Pulmonary artery endothelial cell (primary cell): ENCODE measurements around the gene RNF26. TPM values are rescaled to one million over a fixed set of nuclear protein-coding genes. Genes with fewer than 3 reads are reported as not detected.

Source experiments
- DNase-seq: peaks from one replicate; pipeline ENCODE4 v3.0.0-alpha.2; 2011; ENCODE audit warnings: low read depth, low spot score
- total RNA-seq: library from RNA; depleted of rRNA; stranded (reverse); fragments of >200 nt; gene quantifications from 2 replicates; pipeline ENCODE4 v1.2.3, GENCODE V29; 2014

RNF26 gene
- 4.4 and 6.0 TPM in 2 replicates for total RNA-seq

DNA sequence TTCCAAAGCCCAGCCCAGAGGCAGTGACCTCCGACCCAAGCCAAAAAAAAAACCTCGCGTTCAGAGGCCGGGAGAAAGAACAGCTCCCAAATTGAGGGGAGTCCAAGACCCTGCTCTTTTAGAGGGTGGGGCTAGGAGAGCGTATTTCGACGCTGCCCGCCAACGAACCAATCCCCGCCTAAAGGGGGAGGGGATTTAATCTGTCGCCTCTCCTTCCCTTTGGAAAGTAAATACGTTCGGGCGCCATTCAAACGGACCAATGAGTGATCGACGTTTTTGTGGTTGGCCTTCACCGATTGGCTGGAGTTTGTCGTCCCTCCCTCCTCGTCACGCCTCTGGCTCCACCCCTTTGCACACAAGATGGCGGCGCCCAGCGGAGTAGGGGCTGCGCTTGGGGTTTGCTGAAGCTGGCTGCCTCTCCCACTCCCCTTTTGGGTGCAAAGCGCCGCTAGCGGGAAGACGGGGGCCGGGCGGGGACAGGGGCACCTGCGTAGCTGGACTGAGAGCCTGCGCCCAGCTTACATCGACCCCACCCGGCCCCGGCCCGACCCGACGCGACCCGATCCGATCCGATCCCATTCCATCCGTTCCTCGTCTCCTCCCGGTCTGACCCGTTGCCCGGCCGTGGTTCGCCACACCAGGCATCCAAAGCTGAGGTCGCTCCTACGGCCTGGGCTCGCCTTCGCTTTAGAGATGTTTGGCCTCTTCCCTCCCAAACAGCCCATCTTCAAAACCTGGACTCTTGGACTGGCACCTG lies at the start of gene RNF26:
Gene RNF26, plus strand, starts transcription at position 354 of the 757 bp plus-strand sequence. CDS start 596 bp downstream, outside the sequence.
- peak; percentile 95 for DNase-seq

DNA sequence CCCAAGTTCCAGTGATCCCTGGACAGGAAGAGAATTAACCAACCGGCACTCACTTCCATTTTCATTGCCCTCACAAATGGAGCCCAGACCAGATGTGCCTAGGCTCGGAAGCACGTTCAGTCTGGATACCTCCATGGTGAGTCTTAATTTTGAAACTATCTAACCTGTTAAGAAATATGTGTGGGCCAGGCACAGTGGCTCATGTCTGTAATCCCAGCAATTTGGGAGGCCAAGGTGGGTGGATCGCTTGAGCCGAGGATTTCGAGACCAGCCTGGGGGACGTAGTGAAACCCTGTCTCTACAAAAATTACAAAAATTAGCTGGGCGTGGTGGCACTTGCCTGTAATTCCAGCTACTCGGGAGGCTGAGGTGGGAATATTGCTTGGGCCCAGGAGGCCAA lies 48.9 kb upstream of the RNF26 start:
- DNase-seq = no peak

DNA sequence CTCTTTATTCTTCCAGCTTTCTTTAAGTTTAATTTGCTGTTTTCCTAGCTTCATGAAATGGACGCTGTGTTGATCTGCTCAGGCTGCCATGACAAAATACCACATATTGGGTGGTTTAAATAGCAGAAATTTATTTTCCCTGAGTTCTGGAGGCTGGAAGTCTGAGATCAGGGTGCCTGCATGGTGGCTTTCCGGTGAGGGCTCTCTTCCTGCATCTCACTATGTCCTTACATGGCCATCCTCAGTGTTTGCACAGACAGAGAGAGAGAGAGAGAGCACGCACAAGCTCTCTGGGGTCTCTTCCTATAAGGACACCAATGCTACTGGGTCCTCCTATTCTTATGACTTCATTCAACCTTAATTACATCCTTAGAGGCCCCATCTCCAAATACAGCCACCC lies 46.1 kb upstream of the RNF26 start:
- DNase-seq = no peak

DNA sequence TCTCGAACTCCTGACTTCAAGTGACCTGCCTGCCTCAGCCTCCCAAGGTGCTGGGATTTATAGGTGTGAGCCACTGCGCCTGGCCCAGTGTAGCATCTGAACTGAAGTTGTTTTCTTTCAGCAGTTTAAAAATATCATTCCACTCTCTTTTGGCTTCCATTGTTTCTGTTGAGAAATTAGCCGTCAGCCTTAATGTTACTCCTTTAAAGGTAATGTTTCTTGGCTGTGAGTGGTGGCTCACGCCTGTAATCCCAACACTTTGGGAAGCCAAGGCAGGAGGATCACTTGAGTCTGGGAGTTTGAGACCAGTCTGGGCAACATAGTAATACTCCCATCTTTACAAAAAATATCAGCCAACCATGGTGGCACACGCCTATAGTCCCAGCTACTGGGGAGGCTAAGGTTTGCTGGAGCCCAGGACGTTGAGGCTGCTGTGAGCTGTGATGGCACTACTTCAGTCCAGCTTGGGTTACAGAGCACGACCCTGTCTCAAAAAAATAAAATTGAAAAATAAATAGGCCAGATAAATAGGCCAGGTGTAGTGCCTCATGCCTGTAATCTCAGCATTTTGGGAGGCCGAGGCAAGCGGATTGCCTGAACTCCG lies 43.3 kb upstream of the RNF26 start:
- no peak for DNase-seq

DNA sequence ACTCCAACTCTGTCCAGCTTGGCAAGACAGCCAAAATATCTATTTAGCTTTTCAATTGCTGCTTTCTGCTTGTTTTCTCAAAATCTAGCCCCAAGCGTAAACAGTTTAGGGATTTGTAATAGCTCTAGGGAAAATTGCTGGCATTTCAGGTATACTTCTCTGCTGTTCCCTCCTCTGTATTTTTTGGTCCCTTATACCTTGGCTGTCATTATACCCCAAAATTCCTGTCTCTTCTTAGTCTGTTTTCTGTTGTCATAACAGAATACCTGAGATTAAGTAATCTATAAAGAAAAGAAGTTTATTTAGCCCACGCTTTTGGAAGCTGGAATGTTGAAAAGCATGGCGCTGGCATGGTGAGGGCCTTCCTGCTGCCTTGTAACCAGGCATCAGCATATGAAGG lies 40.9 kb upstream of the RNF26 start:
- DNase-seq = no peak

DNA sequence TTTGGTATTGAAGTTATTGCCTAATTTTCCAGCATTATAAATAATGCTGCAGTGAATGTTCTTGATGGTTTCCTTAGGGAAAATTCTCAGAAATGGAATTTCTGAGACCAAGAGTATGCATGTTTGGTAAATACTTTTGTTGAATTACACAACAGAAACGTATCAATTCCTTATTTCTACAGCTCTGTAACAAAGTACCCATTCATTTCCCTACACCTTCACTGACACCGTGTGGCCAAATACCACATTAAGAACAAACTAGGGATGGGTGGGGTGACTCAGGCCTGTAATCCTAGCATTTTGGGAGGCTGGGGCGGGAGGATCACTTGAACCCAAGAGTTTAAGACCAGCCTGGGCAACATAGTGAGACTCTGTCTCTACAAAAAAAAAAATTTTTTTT lies 39.1 kb upstream of the RNF26 start:
- no peak for DNase-seq

DNA sequence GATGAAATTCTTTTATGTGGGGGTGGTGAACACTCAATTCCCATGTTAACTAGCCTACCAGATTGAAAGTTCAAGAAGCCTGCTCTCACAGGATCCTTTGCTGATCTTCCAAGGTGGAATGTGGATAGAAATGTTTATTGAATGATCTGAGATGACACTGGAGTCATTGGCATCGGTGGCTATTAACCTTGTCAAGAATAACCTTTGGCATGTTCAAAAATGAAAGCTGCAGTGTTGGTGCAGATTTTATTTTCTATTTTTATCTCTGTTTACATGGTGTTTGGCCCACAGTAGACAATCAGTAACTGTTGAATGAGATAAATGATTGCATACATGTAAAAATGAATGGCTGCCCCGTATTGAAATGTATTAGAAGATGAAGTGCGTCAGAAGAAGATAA lies 36.4 kb upstream of the RNF26 start:
- DNase-seq = no peak

DNA sequence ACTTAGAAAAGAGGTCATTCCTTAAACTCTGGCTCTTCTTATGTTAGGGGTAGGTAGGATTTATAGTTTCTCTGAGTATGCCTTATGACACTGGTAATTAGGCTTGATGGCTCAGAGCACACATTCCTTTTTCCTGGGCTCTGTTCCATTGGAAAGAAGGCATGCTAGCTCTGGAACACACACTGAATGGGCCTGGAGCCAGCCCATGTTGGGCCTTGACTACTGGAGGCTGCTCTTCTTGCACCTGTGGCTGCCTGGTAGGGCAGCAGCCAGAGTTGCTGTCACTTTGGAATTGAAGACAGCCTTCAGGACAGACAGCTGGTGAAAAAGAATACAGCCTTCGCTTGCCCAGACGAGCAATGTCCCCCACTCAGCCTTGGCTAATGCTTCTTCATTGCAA lies 35.6 kb upstream of the RNF26 start:
- DNase-seq = no peak

DNA sequence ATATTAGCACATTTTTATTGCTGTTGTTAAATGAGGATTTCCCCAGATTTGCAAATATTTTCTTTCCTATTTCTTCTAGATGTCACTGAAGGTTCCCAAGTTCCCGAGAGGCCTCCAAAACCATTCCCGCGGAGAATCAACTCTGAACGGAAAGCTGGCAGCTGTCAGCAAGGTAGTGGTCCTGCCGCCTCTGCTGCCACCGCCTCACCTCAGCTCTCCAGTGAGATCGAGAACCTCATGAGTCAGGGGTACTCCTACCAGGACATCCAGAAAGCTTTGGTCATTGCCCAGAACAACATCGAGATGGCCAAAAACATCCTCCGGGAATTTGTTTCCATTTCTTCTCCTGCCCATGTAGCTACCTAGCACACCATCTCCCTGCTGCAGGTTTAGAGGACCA lies 34.9 kb upstream of the RNF26 start:
- no peak for DNase-seq

DNA sequence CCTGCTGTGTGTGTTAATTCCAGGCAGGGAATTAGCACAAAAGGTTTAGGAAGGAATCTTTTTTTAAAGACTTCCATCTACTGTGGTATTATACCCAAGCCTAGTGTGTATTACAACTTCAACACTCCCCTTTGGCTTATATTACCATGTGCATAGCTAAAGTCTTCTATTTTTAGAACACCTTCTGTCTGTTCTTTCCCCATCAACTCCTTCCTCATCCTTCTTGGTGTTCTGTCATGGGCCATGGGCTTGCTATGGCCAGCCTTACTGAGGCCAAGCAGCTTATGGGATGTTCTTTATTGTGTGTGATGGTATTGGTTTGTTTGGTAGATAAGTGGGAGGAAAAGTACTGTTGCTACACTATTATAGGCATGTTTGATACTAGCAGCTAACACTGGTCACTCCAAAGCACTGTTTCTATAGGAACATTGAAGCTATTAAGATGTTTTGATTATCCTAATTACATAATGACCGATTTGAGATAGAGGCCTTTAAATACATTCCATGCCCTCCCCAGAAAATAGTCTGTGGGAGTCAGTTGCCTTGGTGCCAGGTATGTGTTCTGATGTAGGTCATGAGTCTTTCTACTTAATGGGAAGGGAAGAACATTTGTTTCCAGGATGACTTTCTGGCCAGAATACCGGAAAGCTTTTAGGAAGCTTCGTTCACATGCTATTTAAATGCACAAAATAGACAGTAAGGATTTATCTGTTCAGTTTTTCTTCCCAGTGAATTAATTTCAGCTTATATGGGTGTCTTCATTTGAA lies 33.9 kb upstream of the RNF26 start:
- DNase-seq = no peak

DNA sequence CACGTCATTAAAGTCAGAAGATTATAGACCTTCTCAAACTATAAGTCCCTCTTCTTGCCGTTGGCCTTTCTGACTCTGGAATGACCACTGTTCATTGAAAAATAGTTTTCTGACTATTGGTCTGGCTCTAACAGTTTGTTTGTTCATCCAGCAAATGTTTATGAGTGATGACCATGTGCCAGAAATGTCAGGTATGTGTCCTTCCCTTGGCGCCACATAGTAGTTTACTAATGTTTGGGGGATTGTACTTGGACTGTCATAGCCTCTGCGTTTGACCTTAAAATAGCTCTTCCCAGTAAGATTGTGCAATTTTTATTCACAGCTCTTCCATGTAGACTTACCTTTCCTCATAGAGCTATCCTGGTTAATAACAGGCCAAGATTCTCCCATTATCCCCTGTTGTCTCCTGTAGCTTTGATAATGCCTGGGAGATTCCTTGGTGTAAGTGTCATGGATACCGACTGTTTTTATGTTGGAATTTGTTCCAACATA lies 31.1 kb upstream of the RNF26 start:
- no peak for DNase-seq

DNA sequence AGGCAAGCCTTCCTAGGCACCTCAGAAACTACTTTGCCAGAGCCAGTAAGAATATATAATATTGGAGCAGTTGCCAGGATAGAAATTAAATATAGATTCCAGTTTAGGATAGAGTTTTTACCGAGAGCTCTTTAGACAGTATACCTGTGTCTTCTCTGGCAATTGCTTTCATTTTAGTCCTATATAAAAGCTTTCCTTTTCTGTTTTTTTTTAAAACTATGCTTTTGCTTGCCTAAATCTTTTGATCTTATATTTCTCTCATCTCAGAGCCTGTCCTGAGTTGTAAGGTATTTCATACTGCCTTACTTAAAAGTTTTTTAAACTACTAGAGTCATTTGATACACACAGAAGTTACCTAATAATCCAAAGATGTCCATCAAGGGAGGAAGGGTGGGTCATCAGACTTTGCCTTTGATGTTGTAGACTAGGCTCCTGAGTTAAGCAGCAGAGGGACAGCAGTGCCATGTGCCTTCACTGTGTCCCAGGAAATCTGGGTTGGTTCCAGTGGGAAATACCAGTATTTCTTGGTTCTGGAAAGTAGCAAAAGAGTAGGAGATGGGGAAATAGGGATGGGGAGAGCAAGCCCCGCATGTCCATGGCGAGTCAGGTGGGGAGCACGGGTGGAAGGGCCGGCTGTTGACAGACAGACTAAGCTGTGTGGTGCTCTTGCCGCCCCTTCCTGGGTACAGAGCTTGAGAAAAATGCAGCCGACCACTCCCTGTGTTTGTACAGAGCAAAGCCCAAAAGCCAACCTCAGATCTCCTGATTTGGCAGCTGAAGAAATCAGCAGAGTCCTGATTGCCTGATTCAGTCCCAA lies 28.6 kb upstream of the RNF26 start:
- no peak for DNase-seq

DNA sequence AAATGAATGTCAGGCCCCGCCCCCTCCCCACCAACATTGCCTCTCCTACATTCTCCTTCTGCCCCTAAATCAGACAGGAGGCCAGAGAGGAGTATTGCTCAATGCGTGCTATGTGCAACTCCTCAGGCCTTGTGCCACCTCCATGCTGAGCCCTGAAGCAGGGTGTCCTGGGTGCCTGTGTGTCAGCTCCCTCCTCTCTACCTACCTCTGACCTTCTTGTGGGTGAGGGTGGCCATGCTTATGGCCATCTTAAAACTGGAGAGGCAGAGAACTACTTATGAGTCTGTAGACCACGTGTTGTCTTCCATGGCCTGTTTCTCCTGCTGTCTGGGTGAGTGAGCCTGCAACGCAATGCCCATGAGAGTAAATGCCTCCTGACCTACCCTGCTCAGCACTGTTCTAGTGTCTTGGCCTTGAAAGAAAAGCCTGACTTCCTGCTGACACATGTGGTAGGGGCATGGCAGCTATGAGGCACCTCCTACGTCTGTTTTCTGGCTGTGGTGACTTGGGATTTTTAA lies 27.9 kb upstream of the RNF26 start:
- DNase-seq = no peak

DNA sequence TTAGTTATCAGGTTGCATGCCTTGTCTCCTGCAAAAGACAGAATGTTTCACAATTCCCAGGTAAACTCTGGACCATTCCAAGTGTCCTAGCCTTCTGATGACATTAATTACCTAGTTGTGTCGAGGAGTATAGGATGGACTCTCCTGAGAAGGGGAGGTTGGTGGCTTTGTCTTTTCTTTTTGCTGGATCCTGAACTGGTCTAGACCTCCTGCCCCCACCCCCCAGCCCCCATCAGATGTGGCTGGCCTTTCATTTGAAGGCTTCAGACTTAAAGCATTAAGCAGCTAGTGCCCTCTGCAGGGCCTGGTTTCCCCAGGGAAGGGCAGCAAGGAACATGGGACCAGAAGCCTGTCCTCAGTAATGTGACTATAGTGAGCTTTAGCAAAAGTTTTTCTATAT lies 27.1 kb upstream of the RNF26 start:
- DNase-seq = no peak

DNA sequence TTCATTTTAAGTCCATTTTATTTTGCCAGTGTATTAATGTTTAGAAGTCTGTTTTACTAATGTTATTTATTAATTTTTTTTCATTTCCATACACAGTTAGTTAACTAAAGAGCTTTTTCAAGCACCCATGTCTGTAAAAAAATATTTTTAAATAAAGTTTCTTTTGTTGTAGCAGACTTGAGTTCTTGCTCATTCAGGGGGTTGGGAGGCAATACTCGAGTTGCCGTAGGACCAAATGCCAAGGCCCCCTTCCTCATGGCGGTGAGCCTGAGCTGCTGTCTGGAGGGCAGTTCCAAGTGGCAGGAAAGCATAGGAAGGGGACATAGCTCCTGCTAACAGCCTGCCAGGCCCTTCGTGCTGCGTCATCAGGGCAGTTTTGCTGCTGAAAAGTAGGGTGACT lies 26.4 kb upstream of the RNF26 start:
- no peak for DNase-seq

DNA sequence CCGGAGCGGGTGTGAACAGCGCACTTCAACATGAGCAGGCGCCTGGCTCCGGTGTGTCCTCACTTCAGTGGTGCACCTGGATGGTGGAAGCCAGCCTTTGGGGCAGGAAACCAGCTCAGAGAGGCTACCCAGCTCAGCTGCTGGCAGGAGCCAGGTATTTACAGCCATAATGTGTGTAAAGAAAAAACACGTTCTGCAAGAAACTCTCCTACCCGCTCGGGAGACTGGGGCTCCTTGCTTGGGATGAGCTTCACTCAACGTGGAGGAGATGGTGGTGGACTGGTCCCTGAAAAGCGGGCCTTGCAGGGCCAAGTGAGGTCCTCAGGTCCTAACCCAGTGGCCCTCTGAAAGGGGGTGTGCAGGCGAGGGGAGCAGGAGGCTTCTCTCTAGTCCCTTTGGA lies 24.9 kb upstream of the RNF26 start:
- DNase-seq = no peak

DNA sequence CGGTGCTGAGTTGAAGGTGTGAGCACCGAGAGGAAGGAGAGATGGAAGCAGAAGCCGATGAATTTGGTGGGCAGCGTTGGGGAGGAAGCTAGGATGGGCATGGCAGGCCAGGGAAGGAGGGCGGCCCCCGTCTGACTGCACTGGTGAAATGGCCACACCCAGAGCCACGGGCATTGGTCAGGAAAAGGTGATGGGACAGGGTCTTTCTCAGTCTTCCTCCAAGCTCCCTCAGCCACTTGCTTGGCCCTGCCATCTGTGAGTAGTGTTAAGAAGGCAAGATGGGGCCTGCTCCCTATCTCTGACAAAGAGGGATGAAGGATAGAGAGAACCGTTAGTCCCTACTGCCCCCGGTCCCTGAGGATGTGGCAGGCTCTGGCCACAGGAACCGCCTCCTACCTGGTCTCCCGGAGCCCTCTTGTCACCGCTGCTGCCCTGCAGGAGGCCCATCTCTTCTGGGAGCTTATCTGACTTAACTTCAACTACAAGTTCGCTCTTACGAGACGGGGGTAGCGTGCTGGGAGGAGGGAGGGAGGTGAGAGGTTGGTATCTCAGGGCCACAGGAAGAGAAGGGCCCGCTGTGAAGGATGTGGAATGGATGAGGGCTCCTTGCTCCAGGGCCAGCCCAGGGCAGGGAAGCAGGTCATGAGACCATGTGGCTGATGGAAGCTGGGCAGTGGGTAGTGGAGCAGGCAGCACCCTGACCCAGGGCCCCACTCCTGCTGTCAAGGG lies 24.2 kb upstream of the RNF26 start:
- DNase-seq = no peak

DNA sequence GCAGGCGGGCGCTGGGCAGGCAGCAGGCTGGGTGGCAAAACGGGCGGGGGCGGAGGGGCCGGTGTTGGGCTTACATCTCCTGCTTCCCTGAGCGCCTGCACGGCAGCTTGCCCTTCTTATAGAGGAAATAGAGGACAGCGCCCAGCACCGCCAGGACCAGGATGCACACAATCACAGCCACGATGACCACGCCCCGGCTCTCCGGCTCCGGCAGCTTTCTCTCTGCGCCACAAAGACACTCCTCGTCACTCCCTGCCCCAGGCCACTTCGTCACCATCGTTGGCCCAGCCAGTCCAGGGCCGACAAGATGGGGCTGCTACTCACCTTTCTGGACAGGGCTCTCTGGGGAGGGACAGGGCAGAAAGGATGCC lies 23.7 kb upstream of the RNF26 start:
- DNase-seq = no peak

DNA sequence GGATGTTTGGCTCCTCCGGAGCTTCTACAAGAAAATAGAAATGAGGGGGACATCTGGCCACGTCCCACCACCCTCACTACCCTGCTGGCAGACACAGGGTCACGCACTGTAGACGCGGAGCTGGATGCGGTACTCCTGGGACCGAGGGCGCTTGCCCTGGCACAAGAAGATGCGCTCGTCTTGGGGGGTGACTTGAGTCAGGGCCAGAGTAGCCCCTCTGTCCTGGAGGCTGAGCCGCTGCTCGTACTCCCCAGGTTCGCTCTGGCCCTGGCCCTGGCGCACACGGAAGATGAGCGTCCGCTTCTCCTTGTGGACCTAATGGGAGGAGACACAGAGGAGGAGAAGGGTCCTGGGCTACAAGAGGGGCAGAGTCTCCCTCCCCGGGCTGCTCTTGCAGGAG lies 19.6 kb upstream of the RNF26 start:
- no peak for DNase-seq

DNA sequence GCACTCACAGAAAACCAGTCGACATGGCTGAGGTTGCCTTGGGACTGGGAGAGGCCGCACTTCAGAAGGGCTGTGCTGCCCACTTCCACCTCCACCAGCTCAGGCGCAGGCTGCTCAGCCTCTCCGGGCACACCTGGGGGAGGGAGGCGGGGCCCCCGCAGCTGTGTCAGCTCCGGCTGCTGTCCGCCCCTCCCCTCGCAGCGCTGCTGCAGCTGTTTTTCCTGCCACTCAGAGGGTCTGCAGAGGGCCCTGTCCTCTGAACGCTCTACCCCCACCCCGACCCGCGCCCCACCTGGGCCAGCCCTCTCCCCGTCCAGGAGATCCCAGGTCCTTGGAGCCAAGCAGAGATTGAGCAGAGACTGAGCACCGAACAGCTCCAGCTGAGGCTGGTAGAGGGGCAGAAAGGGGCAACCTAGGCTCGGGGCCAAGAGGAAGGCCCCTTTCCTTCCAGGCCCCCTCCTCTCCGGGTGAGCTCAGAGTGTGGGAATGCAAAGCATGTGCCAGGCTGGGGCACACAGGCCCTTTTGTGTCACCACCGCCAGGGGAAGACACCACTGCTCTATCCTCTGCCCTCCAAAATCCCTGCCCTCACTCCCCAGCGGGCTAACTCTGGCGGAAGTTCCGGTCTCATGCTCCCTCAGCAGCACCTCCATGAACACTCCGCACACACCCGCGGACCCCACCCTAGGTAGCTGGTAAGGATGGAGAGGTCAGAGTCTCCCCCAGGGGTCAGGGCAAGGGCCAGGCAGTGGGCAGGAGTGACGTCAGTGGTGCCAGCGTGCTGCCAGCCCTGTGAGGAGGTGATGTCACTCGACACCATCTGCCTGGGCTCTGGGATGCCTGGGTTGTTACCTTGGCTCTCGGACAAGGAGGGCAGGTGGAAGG lies 19.0 kb upstream of the RNF26 start:
- no peak for DNase-seq
